Activated naive CD8-positive, alpha-beta T cell treated with anti-CD3 and anti-CD28 coated beads, Interleukin-2, amount 10 ng/mL, durations not matched to agents 7 days and 5 days (primary cell): ENCODE results near the gene ST3GAL4. TPM values are rescaled to one million over a fixed set of nuclear protein-coding genes. Genes with fewer than 3 reads are reported as not detected.
"Not testable (repeated sequence)": the region's sequence is repeated elsewhere in the genome, so short reads cannot be mapped to it uniquely, and the experiment has no call there.

Source experiments
- ATAC-seq: fragments of 150-1000 bp; cut with Tn5 transposase; one replicate; pipeline ENCODE4 v1.10.0; 2021; ENCODE audit warnings: low read depth, moderate library complexity
- POLR2A ChIA-PET: fragments of 350-600 bp; sonication (Branson Sonifier 250); formaldehyde crosslinking; loops from one replicate; lab custom pipeline; 2021; ENCODE audit warnings: antibody characterized with exemption; lab: Charles Lee
- DNase-seq: peaks from one replicate; pipeline ENCODE4 v3.0.0; 2021
- H3K27ac Mint-ChIP-seq: one replicate; pipeline ENCODE4 v1.8.0; 2022; ENCODE audit warnings: mild to moderate bottlenecking, mixed read lengths
- H3K27me3 Mint-ChIP-seq: one replicate; pipeline ENCODE4 v1.8.0; 2022; ENCODE audit warnings: mild to moderate bottlenecking, moderate library complexity, mixed read lengths
- H3K36me3 Mint-ChIP-seq: one replicate; pipeline ENCODE4 v1.8.0; 2021; ENCODE audit warnings: mild to moderate bottlenecking, mixed read lengths
- H3K4me1 Mint-ChIP-seq: one replicate; pipeline ENCODE4 v1.8.0; 2021; ENCODE audit warnings: mixed read lengths
- H3K4me3 Mint-ChIP-seq: one replicate; pipeline ENCODE4 v1.8.0; 2022; ENCODE audit warnings: mild to moderate bottlenecking, moderate library complexity, mixed read lengths
- H3K9me3 Mint-ChIP-seq: one replicate; pipeline ENCODE4 v1.8.0; 2021; ENCODE audit warnings: mixed read lengths
- total RNA-seq, 2 experiments: library from RNA; stranded (reverse); gene quantifications; one replicate each; pipeline ENCODE4 v1.2.3, GENCODE V29; 2021

ST3GAL4 gene
- total RNA-seq, 2 experiments from 2014 or later = 6.3 to 8.5 TPM

DNA sequence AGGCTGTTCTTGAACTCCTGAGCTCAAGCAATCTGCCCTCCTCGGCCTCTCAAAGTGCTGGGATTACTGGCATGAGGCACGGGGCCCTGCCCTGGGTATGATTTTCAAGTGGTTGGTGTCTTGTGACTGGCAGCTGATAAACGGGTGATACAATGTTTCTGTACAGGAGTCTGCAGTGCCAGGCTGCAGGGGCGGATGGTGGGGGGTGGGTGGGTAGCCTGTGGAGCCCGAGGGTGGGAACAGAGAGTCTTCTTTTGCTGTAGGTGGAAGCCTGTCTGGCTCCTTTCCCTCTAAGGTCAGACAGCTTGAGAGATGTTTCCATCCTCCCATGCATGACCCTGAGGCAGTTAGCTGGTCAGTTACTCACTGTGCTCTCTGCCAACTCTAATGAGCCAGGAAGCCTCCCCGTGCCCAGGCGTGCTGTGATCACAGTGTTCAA lies 39.2 kb downstream of the ST3GAL4 start:
- H3K27me3 Mint-ChIP-seq, ATAC-seq, DNase-seq, H3K36me3 Mint-ChIP-seq, H3K4me3 Mint-ChIP-seq, H3K9me3 Mint-ChIP-seq, POLR2A ChIA-PET, H3K4me1 Mint-ChIP-seq, H3K27ac Mint-ChIP-seq: not testable (repeated sequence)

DNA sequence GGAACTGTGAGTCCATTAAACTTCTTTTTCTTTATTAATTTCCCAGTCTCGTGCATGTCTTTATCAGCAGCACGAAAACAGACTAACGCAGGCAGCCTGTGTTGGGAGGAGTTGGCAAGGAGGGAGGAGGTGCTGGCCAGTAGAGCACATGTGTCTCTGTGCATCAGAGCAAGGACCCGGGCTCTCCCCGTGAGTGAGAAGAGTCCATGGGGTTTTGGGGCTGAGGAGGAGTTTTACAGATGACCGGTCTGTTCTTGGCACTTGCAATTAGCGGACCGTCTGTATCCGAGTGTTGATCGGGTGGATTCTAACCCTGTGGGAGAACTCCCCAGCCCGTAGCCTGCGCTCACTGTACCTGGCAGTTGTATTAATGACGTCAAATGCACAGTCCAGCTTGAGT lies 40.3 kb downstream of the ST3GAL4 start:
- ATAC-seq, H3K4me1 Mint-ChIP-seq, DNase-seq, H3K27me3 Mint-ChIP-seq, H3K4me3 Mint-ChIP-seq, H3K36me3 Mint-ChIP-seq, H3K27ac Mint-ChIP-seq, POLR2A ChIA-PET, H3K9me3 Mint-ChIP-seq: not testable (repeated sequence)

DNA sequence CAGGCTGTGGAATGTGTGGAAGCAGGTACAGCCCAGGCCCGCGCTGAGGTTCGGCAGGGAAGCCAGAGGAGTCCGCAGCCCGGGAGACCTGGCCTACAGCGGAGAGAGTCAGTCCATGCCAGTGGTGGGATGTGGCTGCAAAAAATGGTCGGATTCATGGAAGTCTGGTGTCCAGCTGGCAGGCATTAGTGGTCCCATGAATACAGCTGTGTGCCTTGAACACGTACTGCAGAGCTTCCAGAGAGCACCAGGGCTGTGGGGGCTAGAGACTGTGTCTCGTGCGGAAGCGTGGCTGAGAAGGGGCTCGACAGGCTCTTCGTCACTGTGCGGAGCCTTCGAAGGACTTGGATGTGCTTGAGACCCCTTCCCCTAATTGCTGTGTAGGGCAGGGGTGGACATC lies 40.8 kb downstream of the ST3GAL4 start:
- POLR2A ChIA-PET, DNase-seq, H3K36me3 Mint-ChIP-seq, H3K27me3 Mint-ChIP-seq, H3K4me3 Mint-ChIP-seq, H3K27ac Mint-ChIP-seq, H3K4me1 Mint-ChIP-seq, ATAC-seq, H3K9me3 Mint-ChIP-seq: not testable (repeated sequence)

DNA sequence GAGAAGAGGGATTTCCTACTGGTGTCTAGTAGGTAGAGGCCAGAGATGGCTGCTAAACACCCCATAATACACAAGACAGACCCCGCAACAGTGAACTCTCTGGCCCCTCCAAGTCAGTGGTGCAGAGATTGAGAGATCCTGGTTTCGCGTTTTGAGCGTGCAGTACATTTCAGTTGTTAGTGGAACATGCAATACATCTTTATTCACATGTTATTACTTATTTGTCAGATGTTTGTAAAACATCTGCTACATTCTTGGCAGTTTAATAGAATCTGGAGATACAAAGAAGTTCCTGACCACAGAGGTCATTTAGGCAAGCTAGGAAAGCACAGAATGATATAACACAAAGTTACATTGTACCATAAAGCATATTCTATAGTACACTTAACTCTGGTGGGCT lies 41.5 kb downstream of the ST3GAL4 start:
- no peaks in the 10 kb centered on the region for H3K27me3 Mint-ChIP-seq
- no peak overlapping the region for H3K27ac Mint-ChIP-seq
- no peaks in the 10 kb centered on the region for H3K9me3 Mint-ChIP-seq
- POLR2A ChIA-PET = no interaction called here
- DNase-seq (no peak), ATAC-seq (no peak)
- H3K4me1 Mint-ChIP-seq = peaks cover 9% of the 10 kb centered on the region
- no peak overlapping the region for H3K4me3 Mint-ChIP-seq
- H3K36me3 Mint-ChIP-seq = no peaks in the 10 kb centered on the region

DNA sequence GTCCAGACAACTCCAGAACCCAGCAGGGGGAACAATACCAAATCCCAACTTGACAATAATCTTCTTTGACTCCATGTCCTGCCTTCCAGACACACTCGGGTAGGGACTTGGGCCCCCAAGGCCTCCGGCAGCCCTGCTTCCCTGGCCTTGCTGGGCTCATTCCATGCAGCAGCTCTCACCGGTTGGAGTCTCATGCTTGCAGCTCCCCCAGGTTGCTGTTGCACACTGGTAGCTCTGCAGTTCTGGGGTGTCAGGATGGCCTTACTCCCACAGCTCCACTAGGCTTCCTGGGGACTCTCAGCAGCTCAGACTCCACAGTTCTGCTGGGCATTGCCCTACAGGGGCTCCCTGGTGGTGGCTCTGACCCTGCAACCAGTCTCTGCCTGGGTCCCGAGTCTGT lies 42.8 kb downstream of the ST3GAL4 start:
- H3K27ac Mint-ChIP-seq = no peak overlapping the region
- H3K4me3 Mint-ChIP-seq = no peak overlapping the region
- peaks cover 3% of the 10 kb centered on the region for H3K4me1 Mint-ChIP-seq
- POLR2A ChIA-PET = no interaction called here
- no peaks in the 10 kb centered on the region for H3K9me3 Mint-ChIP-seq
- H3K36me3 Mint-ChIP-seq = no peaks in the 10 kb centered on the region
- DNase-seq (no peak), ATAC-seq (no peak)
- no peaks in the 10 kb centered on the region for H3K27me3 Mint-ChIP-seq

DNA sequence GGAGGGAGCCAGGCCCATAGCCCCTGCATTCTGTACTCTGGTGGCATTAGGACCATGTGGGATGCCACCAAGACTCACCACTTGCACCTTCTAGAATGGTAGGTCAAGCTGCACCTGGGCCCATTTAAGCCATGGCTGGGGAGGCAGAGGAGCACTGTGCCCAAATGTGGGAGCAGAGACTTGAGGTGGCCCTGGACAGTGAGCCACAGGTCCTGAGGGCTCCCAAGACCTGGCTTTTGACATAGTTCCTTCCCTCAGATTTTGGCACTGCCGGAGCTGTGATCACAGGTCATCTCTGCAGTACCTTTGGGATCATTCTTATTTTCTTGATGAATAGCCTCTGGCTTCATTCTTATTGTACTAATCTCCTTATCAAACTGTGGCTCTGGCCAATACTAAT lies 43.2 kb downstream of the ST3GAL4 start:
- H3K36me3 Mint-ChIP-seq = no peaks in the 10 kb centered on the region
- H3K27me3 Mint-ChIP-seq = no peaks in the 10 kb centered on the region
- no peaks in the 10 kb centered on the region for H3K9me3 Mint-ChIP-seq
- ATAC-seq (no peak), DNase-seq (no peak)
- peaks cover 3% of the 10 kb centered on the region for H3K4me1 Mint-ChIP-seq
- H3K27ac Mint-ChIP-seq = no peak overlapping the region
- H3K4me3 Mint-ChIP-seq = no peak overlapping the region
- POLR2A ChIA-PET = no interaction called here

DNA sequence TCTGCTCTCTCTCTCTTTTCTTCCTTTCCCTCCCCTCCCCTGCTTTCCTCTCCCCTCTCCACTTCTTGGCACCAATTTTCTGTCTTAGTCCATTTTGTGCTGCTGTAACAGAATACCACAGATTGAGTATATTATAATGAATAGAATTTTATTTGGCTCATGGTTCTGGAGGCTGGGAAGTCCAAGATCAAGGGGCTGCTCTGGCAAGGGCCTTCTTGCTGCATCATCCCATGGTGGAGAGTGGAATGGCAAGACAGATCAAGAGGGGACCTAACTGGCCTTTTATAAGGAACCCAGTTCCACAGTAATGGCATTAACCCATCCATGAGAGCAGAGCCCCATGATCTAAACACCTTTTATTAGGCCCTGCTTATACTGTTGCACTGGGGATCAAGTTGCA lies 44.5 kb downstream of the ST3GAL4 start:
- Mint-ChIP-seq H3K27ac (no peak overlapping the region), H3K4me3 (no peak overlapping the region), H3K36me3 (no peaks in the 10 kb centered on the region), H3K4me1 (peaks cover 3% of the 10 kb centered on the region), H3K27me3 (no peaks in the 10 kb centered on the region), H3K9me3 (no peaks in the 10 kb centered on the region)
- no peak for DNase-seq
- POLR2A ChIA-PET = no interaction called here
- no peak for ATAC-seq

DNA sequence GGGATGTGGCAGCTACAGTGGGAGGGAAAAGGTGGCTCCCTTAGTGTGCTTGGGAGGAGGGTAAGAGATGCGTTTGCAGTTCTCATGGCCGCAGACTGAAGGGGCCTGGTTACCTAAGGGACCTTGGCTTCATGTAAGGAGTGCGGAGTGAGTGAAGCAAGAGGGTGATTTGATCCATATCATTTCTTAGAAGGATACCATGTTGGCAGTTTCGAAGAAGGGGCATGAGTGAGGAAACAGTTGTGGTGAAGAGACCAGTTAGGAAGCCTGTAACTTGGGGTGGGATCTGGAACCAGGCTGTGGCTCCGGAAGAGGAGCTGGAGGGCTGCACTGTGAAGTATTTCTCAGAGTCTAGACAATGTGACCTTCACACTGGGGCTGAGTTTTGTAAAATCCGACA lies 45.0 kb downstream of the ST3GAL4 start:
- Mint-ChIP-seq H3K4me3 (no peak overlapping the region), H3K27me3 (no peaks in the 10 kb centered on the region), H3K4me1 (peaks cover 3% of the 10 kb centered on the region), H3K27ac (no peak overlapping the region), H3K36me3 (no peaks in the 10 kb centered on the region), H3K9me3 (no peaks in the 10 kb centered on the region)
- POLR2A ChIA-PET = no interaction called here
- no peak for DNase-seq
- ATAC-seq = no peak

DNA sequence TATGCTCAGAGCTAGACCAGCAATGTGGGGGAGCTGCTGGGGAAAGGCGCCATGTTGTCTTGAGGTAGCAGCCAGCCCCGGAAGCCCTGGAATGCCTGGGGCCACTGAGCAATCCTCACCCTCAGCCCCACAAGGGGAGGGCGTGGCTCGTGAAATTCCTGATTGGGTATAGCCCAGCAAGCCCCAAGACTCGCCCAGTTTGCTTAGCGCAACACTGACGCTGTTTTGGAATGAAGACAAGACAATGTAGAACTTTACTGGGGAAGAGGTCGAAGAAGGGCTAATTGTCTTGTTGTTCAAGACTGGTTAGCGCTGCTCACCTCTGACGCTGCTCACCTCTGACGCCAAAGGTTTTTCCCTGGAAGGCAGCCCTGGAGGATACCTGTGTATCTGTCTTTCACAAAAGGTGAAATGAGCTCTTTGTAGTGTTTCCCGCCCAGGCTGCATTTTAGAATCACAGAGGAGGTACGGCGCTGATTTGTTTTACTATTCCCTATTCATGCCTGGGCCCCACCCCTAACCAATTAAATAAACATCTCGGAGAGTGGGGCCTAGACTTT lies 47.6 kb downstream of the ST3GAL4 start:
- no peak overlapping the region for H3K27ac Mint-ChIP-seq
- H3K9me3 Mint-ChIP-seq = no peaks in the 10 kb centered on the region
- H3K4me3 Mint-ChIP-seq = no peak overlapping the region
- no peaks in the 10 kb centered on the region for H3K36me3 Mint-ChIP-seq
- H3K4me1 Mint-ChIP-seq = peaks cover 3% of the 10 kb centered on the region
- ATAC-seq (no peak), DNase-seq (no peak)
- no peaks in the 10 kb centered on the region for H3K27me3 Mint-ChIP-seq
- POLR2A ChIA-PET = no interaction called here

DNA sequence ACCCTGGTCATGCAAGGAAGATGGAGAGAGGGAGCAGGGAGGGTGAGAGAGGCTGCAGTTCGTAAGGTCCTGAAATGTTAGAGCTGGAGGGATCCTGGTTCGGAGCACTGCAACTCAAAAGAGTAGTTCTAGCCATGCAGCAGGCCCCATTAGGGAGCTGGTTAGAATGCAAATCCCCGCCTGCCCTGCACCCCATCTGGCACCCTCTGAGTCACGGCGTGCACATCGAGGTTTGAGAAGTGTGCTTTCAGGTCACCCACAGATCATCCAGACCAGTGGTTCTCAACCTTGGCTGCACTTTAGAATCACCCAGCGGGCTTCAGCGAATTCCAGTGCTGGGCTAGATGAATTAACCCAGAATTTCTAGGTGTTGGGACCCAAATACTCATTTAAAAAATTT lies 48.2 kb downstream of the ST3GAL4 start:
- Mint-ChIP-seq H3K9me3 (no peaks in the 10 kb centered on the region), H3K27ac (no peak overlapping the region), H3K27me3 (no peaks in the 10 kb centered on the region), H3K4me3 (no peak overlapping the region), H3K4me1 (peaks cover 3% of the 10 kb centered on the region), H3K36me3 (no peaks in the 10 kb centered on the region)
- ATAC-seq (no peak), DNase-seq (no peak)
- POLR2A ChIA-PET = no interaction called here

DNA sequence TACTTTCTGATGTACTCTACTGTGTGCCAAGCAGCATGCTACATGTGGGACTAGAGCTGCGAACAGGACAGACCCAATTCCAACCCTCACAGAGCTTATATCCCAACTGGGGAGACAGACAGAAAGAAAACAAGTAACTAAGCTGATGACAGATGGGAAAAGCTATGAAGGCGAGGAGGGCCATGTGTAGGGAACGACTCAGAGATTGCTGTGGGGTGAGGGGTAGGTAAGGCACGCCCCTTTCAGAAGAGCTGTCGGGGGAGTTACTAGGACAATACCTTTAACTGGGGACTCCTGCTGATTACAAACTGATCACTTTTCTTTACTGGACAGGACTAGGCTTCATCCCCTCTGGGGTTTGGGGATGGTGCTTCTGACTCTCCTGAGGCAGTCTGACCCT lies 48.9 kb downstream of the ST3GAL4 start:
- Mint-ChIP-seq H3K9me3 (no peaks in the 10 kb centered on the region), H3K27me3 (no peaks in the 10 kb centered on the region), H3K4me1 (peaks cover 3% of the 10 kb centered on the region), H3K36me3 (no peaks in the 10 kb centered on the region), H3K27ac (no peak overlapping the region), H3K4me3 (no peak overlapping the region)
- ATAC-seq = no peak
- POLR2A ChIA-PET = no interaction called here
- DNase-seq = no peak

DNA sequence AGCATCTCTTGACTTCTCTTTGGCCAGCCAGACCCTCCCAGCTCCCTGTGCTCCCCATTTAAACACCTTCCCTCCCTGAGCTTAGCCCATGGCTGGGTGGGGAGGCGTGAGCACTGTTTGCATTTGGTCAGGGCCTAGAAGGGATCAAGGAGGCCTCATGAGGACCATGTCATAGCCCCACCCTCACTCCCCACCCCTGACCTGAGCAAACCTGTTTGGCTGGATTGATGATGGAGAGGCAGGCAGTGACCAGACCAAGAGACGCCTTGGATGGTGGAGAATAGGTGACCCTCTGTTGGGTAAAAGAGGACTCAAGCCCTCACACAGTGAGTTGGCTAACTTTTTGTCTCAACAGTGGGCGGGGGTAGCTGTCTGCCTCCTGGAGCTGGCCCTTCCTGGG lies 49.9 kb downstream of the ST3GAL4 start:
- no peak overlapping the region for H3K4me3 Mint-ChIP-seq
- H3K27ac Mint-ChIP-seq = no peak overlapping the region
- DNase-seq (no peak), ATAC-seq (no peak)
- H3K36me3 Mint-ChIP-seq = no peaks in the 10 kb centered on the region
- H3K4me1 Mint-ChIP-seq = peaks cover 3% of the 10 kb centered on the region
- H3K9me3 Mint-ChIP-seq = no peaks in the 10 kb centered on the region
- no peaks in the 10 kb centered on the region for H3K27me3 Mint-ChIP-seq
- POLR2A ChIA-PET = no interaction called here

DNA sequence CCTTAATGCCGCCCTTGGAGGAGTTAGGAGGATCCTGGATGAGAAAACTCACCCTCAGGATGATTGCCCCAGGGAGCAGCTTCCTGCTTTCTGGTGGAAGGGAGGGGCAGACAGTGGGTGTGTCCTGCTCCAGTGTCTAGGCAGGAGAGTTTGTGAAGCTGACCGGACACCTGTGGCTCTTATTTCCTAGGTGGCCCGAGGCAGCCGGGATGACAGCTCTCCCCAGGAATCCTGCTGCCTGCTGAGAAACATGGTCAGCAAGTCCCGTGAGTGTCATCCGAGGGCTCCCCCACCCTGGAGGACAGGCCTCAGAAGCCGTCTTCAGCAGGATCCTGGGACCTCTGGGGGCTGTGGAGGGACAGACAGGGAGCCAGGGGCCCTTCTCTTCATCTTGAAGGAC lies 50.4 kb downstream of the ST3GAL4 start:
- Mint-ChIP-seq H3K9me3 (no peaks in the 10 kb centered on the region), H3K27me3 (no peaks in the 10 kb centered on the region), H3K36me3 (no peaks in the 10 kb centered on the region), H3K27ac (no peak overlapping the region), H3K4me1 (peaks cover under 1% of the 10 kb centered on the region), H3K4me3 (no peak overlapping the region)
- no peak for DNase-seq
- ATAC-seq = no peak
- POLR2A ChIA-PET = no interaction called here

DNA sequence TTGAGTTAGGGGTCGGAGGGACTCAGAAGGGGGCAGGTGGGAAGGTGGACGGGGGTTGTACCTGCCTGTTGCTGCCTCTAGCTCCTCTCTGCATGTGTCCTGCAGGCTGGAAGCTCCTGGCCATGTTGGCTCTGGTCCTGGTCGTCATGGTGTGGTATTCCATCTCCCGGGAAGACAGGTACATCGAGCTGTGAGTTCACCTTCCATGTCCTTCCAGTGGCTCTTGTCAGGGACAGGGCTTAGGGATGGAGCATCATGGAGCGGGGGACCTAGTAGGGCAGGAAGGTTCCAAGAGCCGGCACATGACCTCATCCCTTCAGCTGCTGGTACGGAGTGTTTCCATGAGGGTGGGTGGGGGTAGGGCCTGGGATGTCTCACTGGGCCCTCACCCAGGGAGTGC lies 50.9 kb downstream of the ST3GAL4 start:
- no peak overlapping the region for H3K27ac Mint-ChIP-seq

DNA sequence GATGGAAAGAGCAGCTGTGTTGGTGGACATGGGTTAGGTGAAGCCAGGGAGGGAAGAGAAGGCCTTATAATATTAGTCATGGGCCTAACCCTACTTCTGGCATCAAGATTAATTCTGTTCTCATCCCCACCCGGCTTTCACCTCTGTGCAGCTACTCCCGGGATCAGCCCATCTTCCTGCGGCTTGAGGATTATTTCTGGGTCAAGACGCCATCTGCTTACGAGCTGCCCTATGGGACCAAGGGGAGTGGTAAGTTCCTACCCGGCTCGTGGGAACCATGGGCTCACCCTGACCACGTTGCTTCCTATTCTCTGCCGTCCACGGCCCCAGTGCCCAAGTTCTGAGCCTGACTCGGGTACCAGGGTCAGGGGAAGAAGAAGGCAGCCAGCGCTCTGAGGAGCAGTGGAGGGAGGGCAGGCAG lies 51.6 kb downstream of the ST3GAL4 start:
- H3K9me3 Mint-ChIP-seq = no peaks in the 10 kb centered on the region
- DNase-seq (no peak), ATAC-seq (no peak)
- no peak overlapping the region for H3K4me3 Mint-ChIP-seq
- H3K4me1 Mint-ChIP-seq = no peaks in the 10 kb centered on the region
- H3K36me3 Mint-ChIP-seq = no peaks in the 10 kb centered on the region
- no peaks in the 10 kb centered on the region for H3K27me3 Mint-ChIP-seq
- POLR2A ChIA-PET = no interaction called here
- no peak overlapping the region for H3K27ac Mint-ChIP-seq

More for the DNA sequence above, 50.9 kb downstream of the ST3GAL4 start:
- no peak for ATAC-seq
- Mint-ChIP-seq H3K4me3 (no peak overlapping the region), H3K9me3 (no peaks in the 10 kb centered on the region), H3K4me1 (no peaks in the 10 kb centered on the region), H3K27me3 (no peaks in the 10 kb centered on the region), H3K36me3 (no peaks in the 10 kb centered on the region)
- POLR2A ChIA-PET = no interaction called here
- no peak for DNase-seq
